HG03025 (cell line): ENCODE results near the gene EIF4G3.
"Not testable (repeated sequence)": the region's sequence is repeated elsewhere in the genome, so short reads cannot be mapped to it uniquely, and the experiment has no call there.

Experiments used
- ATAC-seq: cut with Tn5 transposase; IDR thresholded peaks from one replicate; pipeline ENCODE4 v1.9.1; 2021; ENCODE audit warnings: mild to moderate bottlenecking, moderate library complexity; ENCODE audit not compliant: unreplicated experiment, low FRiP score

EIF4G3 gene

DNA sequence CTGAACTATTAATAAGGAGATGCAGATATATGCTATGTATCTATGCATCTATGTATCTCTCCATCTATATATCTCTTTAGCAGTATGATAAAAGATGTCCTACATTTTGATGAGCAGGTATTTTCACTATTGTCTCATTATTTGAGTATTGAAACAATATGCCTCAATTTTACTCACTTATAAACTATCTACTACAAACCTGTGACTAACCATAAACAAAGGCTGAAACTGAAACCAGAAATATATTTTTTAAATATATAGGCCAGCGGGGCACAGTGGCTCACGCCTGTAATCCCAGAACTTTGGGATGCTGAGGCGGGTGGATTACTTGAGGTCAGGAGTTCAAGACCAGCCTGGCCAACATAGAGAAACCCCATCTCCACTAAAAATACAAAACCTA is 22.0 kb downstream of the EIF4G3 start:
- ATAC-seq: no peak

DNA sequence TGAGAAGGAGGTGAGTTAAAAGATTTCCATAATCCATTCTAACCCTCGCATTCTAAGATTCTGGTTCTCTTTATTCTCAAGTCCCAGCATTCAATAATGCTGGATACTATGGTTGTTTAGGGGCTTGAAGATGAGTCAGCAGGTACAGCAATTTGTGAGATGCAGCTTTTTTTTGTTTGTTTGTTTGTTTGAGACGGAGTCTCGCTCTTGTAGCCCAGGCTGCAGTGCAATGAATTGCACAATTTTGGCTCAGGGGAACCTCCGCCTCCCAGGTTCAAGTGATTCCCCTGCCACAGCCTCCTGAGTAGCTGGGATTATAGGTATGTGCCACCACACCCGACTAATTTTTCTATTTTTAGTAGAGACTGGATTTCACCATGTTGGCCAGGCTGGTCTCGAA is 23.3 kb downstream of the EIF4G3 start:
- no peak for ATAC-seq

DNA sequence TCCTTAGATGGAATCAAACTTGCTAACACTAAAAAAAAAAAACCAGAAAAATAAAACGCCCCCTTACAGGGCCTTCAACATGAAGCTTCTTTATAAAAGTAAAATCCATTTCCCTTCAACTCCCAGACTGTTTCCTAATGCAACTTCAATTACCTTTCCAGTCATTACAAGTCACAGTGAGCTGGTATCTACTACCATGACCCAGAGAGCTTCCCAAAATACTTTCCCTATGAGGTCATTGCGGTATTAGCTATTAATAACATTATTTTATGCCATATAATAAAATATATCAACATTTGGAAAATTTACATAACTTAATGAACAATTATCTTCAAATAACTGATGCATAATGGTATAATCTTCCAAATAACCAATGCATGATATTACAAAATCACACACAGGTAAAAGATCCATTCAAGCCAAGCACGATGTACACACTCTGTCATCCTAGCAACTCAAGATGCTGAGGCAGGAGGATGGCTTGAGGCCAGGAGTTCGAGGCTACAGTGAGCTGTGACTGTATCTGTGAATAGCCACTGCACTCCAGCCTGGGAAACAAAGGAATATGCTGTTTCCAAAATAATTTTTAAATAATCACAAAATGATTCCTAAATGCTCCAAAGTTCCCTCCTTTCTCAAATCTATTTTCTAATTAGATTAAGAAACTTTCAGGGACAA is 24.1 kb downstream of the EIF4G3 start:
- no peak for ATAC-seq

DNA sequence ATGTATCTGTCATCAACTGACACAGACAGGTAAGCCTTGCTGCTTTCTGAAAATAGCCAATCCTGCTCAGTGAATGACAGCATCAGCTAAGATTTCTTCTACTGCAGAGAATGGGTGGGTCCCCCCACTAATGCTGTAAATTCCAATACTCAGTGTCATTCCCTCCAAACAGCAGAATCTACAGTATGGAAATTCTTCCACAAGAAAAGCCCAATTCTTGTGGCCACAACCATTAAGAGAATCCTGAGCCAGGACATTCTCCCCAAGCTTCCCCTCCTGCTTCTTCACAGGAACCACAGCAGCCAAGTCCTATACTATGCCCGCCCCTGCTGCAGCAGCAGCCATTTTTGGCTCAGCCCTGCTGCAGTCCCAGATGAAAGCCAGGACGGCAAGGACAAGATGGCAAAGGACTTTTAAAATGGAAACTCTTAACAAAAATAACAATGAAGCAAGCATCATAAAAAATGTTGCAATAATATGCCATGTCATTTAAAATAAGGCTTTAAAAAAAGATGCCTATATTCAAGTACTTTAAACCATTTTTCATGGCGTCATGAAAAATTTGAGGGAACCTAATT is 26.8 kb downstream of the EIF4G3 start:
- ATAC-seq: no peak

DNA sequence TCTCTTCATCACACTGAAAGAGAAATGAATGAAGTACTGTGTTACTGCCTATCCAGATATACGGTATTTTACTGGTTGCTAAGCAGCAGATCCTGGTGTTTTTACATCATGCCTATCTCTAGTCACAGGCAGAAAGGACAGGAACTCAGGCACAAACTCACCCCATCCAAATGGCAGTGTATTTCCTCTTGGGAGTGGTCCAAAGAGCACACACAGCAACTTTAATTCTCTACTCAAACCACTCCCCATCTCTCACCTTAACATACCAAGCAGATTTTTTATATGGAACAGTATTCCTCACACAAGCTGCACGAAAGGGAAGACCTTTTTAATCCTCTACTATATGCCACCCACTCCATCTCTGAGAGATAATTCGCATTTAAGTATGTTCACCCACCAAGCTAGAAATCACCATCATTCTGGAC is 27.3 kb downstream of the EIF4G3 start:
- ATAC-seq: no peak

DNA sequence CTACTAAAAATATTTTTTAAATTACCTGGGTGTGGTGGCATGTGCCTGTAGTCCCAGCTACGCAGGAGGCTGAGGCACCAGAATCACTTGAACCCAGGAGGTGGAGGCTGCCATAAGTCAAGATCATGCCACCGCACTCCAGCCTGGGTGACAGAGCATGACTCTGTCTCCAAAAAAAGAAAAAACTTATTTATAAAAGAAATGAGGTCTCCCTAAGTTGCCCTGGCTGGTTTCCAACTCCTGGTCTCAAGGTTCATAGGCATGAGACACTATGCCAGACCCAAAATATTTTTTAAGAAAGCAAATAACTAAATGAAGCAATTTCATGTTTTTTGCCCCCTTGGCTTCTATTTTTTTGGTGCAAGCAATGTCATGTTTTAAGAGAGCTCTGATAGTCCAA is 32.9 kb downstream of the EIF4G3 start:
- no peak for ATAC-seq

DNA sequence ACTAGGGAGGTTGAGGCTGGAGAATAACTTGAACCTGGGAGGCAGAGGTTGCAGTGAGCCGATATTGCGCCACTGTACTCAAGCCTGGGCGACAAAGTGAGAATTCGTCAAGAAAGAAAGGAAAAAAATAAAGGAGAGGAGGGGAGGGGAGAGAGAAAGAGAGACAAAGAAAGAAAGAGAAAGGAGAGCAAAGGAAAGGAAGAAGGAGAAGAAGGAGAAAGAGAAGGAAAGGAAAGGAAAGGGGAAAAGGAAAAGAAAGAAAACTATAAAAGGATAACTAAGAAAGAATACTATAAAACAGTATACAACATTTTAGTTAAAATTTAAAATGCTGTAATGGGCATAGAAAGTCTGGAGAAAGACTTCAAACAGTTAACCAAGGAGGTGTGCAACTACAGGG is 33.6 kb downstream of the EIF4G3 start:
- no peak for ATAC-seq

DNA sequence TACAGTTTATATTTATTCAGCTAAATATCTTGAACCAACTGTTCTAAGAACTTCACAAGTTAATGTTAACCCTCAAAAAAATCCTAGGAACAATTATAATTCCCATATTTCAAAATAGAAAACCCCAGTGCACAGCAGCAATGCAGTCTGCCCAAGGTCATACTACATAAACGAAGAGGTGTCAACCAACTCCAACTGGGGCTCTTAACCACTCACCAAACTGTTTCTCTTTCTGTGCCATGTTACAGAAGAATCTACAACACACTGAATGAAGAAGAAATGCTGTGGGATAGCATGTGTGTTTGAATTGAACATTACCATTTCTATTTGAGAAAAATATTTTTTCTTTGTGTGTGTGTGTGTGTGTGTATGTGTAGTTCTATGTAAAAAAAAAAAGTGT is 35.7 kb downstream of the EIF4G3 start:
- ATAC-seq: no peak

DNA sequence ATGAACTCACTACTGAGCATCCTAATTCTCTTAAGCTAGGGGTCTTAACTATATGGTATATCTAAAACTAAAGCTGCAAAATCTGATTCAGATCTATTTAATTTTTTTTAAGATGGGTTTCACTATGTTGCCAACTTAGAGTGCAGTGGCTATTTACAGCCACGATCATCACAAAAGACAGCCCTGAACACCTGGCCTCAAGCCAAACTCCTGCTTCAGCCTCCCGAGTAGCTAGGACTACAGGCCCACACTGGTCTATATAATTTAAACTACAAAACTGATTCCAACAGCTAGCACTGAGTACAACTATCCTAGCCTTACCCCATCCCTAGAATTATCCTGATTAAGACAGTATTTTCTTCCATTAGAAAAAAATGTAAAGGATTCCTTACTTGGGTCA is 37.1 kb downstream of the EIF4G3 start:
- ATAC-seq: no peak

DNA sequence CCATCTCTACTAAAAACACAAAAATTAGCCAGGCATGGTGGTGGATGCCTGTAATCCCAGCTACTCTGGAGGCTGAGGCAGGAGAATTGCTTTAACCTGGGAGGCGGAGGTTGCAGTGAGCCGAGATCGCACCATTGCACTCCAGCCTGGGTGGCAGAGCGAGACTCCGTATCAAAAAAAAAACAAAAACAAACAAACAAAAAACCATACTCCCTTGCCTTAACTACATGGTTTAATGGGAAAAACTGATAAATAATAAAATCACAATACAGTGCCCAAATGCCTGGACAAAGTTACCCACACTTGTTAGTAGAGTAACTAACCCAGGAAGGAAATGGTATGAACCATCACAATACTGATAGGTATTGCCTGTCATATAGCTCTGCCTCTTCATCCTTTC is 40.4 kb downstream of the EIF4G3 start:
- not testable (repeated sequence) for ATAC-seq

DNA sequence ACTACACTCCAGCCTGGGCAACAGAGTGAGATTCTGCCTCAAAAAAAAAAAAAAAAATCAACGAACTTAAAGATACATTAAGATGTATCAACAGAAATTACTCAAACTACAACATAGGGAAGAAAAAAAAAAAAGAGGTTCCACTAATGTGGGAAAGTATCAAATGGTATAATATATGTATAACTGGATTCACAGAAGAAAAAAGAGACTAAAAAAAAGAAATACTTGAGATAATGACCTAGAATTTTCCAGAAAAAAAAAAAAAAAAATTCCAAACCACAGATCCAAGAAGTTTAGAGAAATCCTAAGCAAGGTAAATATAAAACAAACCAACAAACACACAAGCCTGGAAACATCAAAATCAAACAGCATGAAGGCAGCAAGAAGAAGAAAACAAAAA is 45.5 kb downstream of the EIF4G3 start:
- no peak for ATAC-seq

DNA sequence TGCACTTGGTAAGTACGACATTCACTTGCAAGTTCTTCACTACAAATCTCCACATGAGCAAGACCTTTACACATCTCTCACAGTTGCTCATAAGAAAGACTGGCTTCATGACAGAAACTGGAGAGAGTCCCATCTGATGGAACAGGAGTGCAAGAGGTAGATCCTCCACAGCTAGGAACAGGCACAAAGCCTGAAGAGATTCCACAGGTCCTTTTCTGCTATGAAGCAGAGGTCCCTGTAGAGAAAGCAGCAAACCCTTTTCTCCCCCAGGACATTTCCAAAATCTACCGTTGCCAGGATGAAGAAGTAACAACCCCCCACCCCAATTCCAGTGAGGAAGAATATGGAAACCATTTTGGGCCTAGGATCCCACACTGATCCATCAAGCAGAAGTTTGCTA is 47.3 kb downstream of the EIF4G3 start:
- no peak for ATAC-seq

DNA sequence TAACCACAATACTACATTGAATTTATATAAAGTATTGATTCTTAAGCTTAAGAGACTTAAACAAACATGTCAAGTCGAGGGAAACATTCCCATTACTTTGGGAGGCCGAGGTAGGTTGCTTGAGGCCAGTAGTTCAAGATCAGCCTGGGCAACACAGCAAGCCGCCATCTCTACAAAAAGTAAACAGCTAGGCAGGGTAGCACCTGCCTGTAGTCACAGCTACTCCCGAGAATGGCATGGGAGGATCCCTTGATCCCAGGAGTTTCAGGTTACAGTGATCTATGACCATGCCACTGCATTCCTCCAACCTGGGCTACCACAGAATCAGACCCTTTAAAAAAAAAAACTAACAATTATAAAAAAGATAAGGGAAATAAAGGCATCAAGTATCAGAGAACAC is 50.4 kb downstream of the EIF4G3 start:
- ATAC-seq: no peak

DNA sequence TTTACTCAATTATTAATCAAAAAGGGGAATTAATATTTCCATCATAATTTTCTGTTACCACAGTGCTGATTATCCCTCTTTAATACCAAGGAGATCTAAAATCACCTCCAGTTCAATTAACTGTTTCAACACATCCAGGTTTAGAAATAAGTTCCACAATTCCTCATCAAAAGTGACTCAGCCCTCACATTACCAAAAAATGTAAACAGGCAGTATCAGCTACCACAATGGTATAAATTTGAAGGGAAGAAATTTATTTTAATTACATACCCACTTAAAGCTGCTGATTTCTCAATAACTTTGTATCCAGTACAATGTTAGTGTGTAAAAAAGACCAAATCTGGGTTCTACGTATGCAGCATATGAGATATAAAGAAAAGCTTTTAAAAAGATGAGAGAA is 51.9 kb downstream of the EIF4G3 start:
- ATAC-seq: no peak

DNA sequence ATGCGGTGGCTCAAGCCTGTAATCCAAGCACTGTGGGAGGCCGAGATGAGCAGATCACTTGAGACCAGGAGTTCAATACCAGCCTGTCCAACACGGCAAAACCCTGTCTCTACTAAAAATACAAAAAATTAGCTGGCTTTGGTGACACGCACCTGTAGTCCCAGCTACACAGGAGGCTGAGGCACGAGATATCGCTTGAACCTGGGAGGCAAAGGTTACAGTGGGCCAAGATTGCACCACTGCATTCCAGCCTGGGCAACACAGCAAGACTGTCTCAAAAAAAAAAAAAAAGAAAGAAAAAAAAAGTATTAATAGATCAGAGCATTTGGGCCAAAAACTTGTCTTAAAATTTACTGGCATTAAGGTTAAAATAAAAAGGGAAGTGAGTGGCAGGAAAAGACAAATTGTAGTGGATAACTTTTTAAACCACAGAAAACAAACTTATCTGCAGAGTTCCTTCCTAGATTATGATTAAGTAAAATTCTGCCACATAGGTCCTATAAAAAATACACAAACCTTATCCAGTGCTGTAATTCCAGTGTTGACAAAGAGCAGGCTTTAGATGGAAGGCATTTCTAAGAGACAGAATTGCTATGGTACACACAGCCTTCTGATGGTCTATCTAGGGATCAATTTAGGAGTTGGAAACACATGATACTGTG is 53.3 kb downstream of the EIF4G3 start:
- no peak for ATAC-seq

DNA sequence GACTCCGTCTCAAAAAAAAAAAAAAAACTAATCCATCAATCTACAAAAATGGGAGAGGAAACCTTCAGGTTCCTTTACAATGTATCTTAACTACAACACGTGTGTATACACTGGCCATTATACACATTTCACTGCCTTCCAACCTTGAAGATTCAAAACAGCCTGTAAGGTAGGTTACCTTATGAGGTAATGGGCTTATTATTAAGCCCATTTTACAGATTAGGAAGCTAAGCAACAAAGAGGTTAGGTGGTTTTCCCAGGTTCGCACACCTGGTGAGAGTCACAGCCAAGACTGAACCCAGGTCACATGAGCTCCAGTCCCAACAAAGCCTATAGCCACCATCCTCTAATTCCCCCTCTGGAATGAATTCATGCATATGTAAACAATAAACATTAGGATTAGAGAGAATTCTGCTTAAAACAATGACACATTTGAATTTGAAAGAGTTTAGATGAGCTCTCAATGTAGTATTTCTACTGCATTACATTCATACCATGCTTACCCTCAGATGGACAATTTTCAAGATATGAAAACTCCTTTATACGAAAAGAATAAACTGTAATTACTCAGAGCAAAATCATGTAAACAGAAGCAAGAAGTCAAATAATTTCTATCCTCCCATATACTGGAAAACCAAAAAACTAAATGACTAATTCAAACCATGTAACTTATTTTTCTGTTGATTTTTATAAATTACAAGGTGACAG is 54.8 kb downstream of the EIF4G3 start:
- ATAC-seq: no peak

DNA sequence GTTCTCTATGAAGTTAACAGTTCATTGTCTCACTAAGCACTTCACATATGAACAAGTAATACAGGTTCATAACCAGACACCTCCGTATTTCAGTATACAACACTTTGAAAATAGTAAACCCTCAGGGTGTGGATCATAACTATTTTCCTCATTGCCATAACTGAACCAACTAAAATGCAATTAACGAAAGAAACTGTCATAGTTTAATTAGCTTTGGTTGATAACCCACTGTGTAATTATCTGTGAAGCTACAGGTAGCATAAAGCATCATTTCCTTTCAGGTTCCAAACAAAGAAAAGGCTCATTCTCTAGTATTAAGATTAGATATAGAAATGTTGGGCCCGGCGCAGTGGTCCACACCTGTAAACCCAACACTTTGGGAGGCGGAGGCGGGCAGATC is 58.5 kb downstream of the EIF4G3 start:
- no peak for ATAC-seq

DNA sequence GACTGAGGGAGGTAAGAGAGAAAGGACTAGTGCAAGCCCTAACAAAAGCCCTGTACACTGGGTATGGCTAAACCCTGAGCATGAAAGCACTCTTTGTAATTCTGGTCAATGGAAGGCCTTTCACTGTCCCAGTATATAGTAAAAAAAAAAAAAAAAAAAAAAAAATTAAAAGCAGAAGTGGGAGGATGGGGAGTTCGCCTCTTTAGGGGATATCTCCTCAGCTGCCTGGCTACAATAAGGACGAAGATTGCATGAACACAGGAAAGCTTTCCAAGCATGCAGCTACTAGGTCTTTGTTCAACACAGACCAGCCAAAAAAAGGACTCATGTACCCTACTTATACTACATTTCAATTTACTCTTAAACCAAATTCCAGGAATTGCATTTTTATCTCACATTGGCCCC is 59.1 kb downstream of the EIF4G3 start:
- no peak for ATAC-seq

DNA sequence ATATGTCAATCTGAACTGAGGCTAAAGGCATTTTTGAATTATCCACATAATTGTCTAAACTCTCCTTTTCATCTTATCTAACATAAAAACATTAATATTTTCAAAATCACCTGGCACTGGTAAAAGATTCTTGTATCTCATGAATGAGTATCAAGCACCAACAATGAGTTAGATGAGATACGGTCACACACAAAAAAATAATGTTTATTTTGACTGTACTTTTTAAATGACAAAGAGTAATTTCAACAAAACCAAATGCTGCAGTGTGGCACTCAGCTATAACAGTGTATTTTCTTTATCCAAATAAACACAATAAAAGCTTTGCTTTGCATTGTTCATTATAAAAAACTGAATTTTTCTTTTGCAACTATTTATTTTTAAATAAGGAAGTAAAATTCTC is 59.5 kb downstream of the EIF4G3 start:
- no peak for ATAC-seq

DNA sequence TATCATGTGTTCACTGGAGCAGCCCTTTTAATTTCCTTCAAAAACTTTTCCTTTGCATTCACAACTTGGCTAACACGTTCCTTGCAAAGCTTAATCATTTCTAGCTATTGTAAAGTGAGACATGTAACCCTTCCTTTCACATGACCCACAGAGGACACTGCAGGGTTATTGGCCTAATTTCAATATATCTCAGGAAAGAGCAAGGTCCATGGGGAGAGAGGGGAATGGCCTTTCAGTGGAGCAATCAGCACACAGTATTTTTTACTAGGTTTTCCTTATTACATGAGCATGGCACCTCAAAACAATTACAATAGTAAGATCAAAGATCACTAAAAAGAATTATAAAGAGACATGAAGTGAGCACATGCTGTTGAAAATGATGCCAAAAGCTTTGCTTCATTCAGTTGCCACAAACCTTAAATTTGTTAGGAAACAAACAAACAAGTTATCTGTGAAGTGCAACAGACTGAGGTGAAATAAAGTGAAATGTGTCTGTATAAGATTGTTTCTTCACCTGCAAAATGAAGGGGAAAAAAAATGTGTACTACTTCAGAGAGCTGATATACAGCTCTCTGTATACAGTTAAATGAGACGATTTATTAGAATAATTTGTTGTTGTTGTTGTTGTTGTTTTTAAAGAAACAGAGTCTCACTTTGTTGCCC is 61.5 kb downstream of the EIF4G3 start:
- no peak for ATAC-seq

DNA sequence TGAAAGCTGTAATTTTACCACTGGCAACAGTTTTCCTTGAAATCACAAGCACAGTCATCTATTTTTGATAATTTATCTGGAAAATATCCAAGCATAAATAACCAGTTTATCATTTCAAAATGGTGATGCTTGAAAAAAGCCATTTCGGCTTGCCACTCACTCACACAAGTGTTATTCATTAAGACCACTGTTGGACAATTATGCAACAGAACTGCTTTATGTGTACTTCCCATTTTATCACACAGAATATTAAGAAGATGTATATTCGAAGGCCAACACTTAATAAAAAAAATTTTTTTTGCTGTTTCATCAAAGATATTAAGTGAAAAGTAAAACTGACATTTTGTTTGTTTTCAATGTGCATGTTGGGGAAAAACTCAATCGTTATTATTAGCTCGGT is 62.3 kb downstream of the EIF4G3 start:
- no peak for ATAC-seq
